H1 (cell line): ENCODE data around the gene POMP. TPM values are rescaled to one million over a fixed set of nuclear protein-coding genes. Genes with fewer than 3 reads are reported as not detected.

Experiments
- CBX8 ChIP-seq: fragments of 300-800, 300-1000 bp; sonication (generic); IDR thresholded peaks from 2 replicates; pipeline ENCODE4 v1.7.1; 2016; ENCODE audit warnings: low read depth, low read length, borderline replicate concordance
- GABPA ChIP-seq: IDR thresholded peaks from 2 replicates; pipeline ENCODE4 v1.6.1; 2011; ENCODE audit warnings: mild to moderate bottlenecking, low read length, moderate library complexity, borderline replicate concordance; ENCODE audit not compliant: insufficient read depth
- polyA plus RNA-seq, 7 experiments: library from polyadenylated mRNA; depleted of rRNA in 3 of 7; stranded (reverse) in 5 of 7; unstranded in 2 of 7; fragments of >200 nt in 5 of 7; fragments of 200-250 nt in 2 of 7; gene quantifications; 1 replicate in 5 of 7; 2 replicates in 1 of 7; 4 replicates in 1 of 7; pipeline versions ENCODE4 v1.2.1 to v1.2.3, GENCODE V29; 2011 to 2013; ENCODE audit warnings: missing spikeins in 2 of 7, mixed read lengths in 2 of 7
- total RNA-seq: library from RNA; stranded (reverse); fragmentation: NEBNext Ultra II Directional; extraction: Animal tissue kit (Norgen Biotek cat#: 25700); gene quantifications from 2 replicates; pipeline ENCODE4 v1.2.1, GENCODE V29; 2021

The POMP gene
- total and polyA plus RNA-seq, 2 of the 8 experiments (the other 6 are each of a cell fraction or from before 2014, with no cell fraction given), result 38.4 to 115 TPM

- TF ChIP-seq CBX8 (no peak), GABPA (no peak)
Observed at GRCh38 chr13:28685114-28685513, 26.2 kb downstream of the POMP start (continued).
